Glomerular endothelial cell (primary cell): Measurements from ENCODE around the gene PTK6. TPM values are rescaled to one million over a fixed set of nuclear protein-coding genes. Genes with fewer than 3 reads are reported as not detected.
"Not testable (repeated sequence)": the region's sequence is repeated elsewhere in the genome, so short reads cannot be mapped to it uniquely, and the experiment has no call there.

Source experiments
- DNase-seq: peaks from one replicate; pipeline ENCODE4 v3.0.0-alpha.2; 2011; ENCODE audit warnings: low read depth, low spot score; ENCODE audit errors: extremely low read depth
- total RNA-seq: library from RNA; depleted of rRNA; stranded (reverse); fragments of >200 nt; gene quantifications from 2 replicates; pipeline ENCODE4 v1.2.3, GENCODE V29; 2015

PTK6 gene
- total RNA-seq, 1 donor from 2014 or later, result not detected

DNA sequence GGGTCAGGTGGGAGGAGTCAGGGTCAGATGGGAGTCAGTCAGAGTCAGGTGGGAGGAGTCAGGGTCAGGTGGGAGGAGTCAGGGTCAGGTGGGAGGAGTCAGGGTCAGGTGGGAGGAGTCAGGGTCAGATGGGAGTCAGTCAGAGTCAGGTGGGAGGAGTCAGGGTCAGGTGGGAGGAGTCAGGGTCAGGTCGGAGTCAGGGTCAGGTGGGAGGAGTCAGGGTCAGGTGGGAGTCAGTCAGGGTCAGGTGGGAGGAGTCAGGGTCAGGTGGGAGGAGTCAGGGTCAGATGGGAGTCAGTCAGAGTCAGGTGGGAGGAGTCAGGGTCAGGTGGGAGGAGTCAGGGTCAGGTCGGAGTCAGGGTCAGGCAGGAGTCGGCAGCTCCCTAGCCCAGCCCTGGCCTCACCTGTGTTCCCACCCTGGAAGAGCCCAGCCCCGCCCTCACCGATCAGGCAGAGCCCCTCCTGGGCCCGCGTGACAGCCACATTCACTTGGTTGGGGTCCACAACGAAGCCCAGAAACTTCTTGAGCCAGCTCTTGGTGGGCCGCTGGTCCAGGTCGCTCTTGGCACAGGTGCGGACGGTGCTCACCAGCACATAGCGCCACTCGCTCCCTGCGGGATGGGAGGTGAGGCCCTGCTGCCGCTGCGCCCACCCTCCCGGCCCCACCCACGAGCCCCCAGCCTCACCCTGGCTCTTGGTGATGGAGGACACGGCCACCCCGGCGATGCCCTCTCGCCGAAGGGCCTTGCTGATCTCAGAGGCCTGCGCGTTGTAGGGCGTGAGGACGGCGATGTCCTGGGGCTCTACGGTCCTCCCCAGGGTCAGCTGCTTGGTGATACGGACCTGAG lies 22.5 kb upstream of the PTK6 start:
- DNase-seq, result not testable (repeated sequence)

DNA sequence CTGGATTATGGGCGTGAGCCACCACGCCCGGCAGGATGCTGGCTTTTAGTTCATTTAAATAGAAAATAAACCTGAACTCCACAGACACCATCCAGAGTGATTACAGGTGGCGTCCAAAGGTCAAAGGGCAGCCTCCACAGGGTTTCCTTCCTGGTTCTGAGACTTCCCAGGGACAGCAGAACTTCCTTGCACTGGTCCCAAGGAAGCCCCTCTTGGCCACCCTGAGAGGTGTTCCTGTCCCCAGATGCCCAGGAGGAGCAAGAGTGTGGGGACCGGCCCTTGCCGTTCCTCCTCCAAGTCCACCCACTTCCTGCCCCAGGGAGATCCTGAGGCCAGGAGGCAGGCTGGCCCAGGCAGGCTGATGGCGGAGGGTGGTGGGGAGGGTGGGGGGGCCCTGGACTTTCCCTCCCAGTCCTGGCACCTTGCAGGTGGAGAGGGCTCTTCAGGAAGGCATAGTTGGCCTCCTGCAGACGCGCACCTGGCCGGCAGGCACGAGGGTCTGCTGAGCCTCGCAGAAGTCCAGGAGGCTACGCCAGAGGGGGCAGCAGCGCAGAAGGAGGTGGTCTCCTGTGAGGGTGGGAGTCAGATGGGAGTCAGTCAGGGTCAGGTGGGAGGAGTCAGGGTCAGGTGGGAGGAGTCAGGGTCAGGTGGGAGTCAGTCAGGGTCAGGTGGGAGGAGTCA lies 21.8 kb upstream of the PTK6 start:
- no peak for DNase-seq

DNA sequence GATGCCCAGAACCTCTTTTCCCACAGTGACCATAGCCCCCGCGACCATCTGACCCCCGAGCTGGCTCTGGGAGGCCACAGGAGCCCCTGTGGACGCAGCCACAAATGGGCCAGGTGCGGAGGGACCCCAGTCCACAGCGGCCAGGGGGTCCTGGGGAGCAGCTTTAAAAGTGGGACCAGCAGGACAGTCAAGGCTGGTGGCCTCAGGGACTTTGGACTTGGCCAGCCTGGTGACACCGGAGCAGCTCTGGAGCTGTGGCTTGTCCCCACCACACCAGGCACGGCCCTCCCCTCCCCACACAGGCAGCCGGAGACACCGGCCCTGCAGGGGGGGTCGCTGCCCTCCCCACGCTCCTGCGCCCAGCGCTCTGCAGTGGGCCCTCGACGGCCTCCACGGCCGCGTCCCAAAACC lies 20.3 kb upstream of the PTK6 start:
- DNase-seq, result no peak

DNA sequence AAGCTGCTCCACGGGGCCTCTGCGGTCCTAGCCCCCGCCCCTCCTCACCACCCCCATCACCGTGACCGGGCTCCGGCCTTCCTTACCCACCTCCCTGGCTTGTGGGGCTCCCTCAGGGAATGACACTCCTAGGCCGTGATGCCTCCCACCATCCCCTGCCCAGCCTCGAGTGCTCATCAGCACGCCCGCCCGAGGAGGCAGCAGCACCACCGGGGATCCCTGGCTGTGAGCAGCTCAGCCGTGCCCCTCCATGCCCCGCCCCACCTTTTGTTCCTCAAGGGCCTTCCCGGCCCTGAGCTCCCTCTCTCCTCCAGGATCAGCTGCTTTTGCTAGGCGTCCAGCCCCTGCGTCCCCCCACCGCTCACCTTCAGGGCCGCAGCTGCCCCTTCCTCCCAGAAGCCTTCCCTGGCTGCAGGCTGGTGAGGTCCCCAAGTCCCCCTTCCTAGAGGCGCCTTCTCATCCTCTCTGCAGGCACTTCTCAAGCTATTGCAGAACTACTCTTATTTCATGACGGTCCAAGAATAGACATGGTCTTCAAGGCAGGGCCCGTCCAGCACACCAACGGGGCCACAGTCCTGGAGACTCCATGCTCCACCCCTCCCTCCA lies 19.8 kb upstream of the PTK6 start:
- DNase-seq, result no peak

DNA sequence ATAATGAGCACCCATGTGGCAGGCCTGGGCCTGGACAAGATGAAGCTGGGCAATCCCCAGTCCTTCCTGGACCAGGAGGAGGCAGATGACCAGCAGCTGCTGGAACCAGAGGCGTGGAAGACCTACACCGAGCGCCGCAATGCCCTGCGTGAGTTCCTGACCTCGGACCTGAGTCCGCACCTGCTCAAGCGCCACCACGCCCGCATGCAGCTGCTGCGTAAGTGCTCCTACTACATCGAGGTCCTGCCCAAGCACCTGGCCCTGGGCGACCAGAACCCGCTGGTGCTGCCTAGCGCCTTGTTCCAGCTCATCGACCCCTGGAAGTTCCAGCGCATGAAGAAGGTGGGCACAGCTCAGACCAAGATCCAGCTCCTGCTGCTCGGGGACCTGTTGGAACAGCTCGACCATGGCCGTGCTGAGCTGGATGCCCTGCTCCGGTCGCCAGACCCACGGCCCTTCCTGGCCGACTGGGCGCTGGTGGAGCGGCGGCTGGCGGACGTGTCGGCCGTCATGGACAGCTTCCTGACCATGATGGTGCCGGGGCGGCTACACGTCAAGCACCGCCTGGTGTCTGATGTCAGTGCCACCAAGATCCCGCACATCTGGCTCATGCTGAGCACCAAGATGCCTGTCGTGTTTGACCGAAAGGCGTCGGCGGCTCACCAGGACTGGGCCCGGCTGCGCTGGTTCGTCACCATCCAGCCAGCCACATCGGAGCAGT lies 18.6 kb upstream of the PTK6 start:
- DNase-seq, result no peak

DNA sequence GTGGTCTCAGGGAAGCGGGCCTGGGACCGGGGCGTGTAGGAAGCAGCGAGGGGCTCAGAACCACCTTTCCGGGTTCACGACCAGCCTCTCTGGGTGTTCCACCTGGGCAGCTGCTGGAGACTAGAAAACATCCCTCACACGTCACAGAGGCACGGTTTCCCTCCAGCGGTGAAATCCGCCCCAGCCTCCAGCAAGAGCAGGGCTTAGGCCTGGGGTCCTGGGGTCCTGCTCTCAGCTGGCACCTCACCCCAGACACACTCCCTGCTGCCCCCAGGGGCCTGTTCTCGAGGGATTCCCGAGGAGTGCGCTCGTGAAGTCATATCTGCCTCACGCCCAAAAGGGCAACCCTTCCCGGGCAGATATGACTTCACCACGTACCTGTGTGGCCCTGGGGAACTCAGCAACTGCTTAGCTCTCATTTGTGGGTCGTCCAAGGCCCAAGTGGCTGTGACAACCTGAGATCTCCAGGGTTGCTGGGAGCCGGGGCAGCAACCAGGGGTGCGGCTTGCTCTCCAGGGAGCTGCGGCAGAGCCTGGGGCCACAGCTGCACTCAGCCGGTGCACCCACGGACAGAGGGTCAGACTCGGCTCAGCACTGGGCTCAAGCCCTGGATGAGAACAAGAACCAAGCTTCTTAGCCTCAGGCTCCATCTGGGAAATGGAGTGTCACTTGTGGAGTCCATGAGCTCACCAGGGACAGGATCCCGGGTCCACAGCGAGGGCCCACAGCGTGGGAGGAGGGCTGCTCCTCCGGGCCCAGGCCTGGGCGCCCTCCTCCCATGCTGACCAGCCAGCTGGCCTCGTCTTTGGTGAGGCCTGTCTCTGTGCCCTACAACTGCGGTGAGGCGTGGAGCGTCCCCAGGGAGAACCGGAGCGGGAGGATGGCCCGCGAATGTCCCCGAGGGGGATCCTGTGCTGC lies 17.4 kb upstream of the PTK6 start:
- DNase-seq, result no peak

DNA sequence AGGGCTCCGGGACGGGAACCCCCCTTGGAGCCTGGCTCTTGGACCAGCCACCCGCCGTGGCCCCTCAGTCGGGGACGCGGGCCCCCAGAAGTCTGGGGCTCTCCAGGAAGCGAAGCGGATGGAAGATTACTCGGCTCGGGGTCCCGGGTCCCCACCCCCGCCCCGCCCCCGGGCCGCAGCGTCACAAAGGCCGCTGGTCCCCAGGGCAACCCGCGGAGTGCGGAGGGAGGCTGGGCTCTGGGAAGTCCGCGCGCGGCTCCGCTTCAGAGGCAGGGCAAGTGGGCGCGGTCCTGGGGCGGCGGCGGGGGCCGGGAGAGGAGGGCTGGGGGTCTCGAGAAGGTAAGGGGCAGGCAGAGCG lies 16.7 kb upstream of the PTK6 start, which contains the start of gene FNDC11:
FNDC11 (plus strand) TSS at position 227 of the 358 bp plus-strand sequence. CDS start 1,505 bp downstream, outside the sequence.
- no peak for DNase-seq

DNA sequence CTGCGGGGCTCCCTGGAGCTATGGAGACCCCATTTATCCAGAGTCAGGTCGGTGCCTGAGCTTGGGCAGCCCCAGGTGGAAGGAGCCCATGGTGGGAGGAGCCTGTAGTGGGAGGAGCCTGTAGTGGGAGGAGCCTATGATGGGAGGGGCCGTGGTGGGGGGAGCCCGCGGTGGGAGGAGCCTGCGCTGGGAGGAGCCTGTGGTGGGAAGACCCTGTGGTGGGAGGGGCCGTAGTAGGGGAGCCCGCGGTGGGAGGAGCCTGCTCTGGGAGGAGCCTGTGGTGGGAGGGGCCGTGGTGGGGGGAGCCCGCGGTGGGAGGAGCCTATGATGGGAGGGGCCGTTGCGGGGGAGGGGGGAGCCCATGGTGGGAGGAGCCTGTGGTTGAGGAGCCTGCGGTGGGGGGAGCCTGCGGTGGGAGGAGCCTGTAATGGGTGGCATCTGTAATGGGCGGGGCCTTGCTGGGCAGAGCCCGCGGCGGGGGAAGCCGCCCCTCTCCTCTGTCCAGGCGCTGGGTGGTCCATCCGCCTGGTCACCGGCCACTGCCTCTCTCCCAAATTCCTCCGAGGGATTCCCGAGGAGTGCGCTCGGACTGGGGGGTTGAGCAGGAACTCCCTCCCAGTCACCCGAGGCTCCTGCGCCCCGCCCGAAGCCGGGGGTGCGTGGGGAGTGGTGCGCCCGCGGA lies 16.2 kb upstream of the PTK6 start:
- DNase-seq, result peak; percentile 36

DNA sequence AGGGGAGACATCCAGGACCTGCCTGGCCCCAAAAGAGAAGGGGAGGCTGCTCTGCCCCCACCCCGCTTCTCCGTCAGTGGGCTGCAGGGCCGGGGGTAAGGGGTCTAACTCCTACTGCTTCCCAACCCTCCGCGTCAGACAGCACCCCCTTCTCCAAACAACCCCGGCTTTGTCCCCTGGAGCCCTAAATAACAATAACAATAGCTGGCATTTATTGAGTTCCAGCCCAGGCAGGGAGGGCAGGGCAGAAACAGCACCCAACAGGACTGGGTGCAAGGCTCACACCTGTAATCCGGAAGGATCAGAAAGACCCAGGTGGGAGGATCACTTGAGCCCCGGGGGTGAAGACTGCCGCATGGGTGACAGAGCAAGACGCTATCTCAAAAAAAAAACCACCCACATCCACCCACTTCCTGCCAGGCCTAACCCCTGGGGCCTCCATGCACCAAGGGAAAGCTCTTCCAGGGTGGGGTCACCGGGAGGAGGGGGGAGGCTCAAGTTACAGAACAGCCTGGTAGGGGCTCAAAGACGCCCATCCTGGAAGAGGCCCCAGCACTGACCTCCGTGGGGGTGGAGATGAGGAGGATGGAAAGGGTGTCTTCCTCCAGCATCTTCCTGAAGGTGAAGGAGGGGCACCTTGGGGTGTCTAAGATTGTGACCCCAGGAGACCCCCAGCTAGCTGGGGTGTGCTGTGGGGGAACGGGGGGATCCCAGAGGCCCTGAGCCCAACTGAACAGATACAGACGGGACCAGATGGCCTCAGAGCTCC lies 15.5 kb upstream of the PTK6 start:
- no peak for DNase-seq

DNA sequence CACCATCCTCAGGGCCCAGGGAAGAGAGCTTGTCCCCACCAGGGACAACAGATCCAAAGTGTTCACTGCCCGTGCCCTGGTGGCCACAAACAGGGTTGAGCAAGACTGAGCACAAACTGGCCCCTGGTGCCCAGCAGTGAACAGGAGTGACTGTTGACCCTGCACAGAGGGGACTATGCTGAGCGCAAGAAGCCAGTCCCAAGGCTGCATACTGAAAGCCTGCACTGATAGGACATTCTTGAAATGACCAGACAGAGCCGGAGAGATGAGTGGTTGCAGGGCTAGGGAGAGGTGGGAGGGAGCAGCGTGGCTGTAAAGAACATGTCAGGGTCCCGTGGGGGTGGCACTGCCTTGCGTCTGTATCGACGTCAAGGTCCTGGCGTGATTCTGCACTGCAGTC lies 13.9 kb upstream of the PTK6 start:
- no peak for DNase-seq

DNA sequence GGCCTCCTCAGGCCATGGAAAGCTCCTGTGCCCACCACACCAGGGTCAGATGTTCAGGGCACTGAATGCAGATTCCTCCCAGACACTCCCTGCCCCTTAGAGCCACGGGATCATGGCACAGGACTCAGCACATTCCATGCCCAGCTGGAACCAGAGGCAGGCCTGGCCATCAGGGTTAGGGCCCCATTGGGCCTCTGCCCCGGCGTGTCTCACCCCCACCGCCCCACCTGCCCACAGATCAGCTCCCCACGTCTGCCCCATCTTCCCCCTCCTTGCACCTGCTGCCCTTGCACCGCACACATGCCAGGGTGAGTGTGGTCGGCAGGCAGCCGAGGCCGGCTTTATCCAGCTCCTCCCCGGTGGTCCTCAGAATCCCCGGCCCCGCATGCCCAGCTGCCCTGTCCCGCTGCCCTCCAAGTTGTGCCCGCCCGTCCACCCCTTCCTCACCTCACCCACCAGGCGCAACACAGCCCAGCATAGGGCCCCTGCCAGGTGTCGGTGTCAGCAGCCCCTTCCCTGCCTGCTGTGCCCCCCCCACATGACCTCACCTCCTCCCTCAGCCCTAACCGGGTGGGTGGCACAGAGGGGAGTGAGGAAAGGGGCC lies 12.6 kb upstream of the PTK6 start:
- DNase-seq, result no peak

DNA sequence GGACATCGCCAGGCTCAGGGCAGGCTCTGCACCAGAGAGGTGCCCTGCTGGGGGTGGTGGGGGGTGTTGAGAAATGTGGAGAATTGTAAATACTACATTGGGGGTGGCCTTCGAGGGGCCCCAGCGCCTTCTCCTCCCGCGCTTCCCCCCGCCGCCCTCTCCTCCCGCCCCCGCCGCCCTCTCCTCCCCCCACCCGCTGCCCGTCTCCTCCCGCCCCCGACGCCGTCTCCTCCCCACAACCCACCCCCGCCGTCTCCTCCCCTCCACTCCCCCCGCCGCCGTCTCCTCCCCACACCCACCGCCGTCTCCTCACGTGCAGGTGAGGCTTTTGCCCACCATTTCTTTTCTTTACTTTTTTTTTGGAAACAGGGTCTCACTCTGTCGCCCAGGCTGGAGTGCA lies 11.8 kb upstream of the PTK6 start:
- DNase-seq, result no peak

DNA sequence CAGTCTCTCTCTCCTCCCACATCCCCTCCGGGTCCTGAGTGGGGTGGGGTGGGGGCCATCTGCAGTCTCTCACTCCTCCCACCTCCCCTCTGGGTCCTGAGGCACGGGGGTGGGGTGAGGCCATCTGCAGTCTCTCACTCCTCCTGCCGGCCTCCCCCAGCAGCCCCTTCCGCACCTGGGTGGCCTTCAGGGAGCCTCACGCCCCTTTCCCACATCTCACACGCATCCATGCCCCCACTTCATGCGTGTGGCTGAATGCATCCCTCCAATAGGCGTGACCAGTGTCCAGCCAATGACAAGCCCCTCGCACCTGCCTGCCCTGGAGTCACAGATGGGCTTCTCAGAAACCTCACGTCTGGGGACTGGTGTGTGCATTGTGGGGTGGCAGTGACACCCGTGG lies 11.4 kb upstream of the PTK6 start:
- no peak for DNase-seq

DNA sequence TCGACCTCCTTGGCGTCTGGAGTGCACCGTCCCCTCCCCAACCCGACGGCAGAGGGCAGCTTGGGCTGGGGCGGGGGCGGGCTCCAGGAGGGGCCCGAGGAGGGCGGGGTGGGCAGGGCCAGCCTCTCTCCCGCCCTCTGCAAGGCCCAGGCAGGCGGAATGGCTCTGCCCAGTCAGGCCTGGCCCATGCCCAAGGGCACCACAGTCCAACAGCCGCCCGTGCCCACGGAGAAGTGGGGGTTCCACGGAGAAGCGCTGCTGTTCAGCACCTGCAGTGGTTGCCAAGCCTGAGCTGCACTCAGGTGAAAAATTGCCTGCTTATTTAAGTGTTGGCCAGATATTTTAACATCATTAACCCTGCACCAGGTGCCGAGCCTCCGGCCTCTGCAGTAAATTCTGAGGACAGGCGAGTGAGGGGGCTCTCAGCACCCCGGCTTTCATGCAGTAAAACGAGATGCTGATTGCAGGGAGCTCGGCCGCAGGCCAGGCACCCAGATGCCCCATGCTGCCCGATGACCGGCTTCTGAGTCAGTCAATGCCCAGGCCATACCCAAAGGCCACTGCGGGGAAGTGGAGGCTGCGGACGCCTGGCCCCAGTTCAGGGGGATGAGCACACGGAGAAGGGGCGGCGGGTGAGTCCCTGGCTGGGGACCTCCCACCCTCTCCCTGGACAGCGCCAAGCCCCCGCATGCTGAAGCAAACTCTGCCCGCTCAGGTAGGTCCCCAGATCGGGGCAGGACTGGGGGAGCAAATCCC lies 10.7 kb upstream of the PTK6 start, which contains the start of gene SRMS:
SRMS (minus strand) TSS at position 25 of the 756 bp plus-strand sequence. CDS start 286 bp downstream, outside the sequence.
- DNase-seq, result no peak

DNA sequence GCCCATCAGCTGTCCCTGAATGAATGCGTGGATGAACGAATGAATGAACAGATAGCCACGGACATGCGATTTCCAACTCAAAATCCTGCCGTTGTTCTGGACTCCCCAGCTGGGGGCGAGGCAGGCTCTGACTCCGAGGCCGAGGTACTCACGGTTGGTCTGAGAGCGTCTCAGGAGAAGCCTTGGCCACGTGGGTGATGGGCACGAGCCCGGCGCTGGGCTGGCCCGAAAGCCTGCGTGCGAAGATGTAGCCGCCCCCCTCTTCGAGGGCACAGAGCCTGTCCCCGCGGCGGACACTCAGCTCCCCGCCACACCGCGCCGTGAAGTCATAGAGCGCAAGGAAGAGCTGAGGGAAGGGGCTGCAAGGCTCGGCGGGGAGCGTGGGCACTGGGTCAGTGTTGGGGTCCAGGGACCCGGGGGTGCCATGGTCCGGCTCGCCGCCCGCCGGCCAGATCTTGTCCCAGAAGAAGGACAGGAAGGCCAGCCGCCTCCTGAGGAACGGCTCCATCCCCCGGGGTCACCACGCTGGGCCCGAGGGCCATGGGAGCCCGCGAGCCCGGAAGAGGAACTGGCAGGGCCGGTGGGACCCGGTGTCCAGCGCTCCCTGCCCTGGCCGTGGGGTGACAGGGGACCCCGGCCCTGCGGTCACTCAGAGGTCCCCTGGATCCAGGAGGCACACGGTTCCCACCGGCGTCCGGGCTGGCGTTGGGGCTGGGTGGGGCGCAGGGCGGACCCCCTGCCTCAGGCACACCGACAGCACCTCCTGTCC lies 10.0 kb upstream of the PTK6 start:
- DNase-seq, result no peak

DNA sequence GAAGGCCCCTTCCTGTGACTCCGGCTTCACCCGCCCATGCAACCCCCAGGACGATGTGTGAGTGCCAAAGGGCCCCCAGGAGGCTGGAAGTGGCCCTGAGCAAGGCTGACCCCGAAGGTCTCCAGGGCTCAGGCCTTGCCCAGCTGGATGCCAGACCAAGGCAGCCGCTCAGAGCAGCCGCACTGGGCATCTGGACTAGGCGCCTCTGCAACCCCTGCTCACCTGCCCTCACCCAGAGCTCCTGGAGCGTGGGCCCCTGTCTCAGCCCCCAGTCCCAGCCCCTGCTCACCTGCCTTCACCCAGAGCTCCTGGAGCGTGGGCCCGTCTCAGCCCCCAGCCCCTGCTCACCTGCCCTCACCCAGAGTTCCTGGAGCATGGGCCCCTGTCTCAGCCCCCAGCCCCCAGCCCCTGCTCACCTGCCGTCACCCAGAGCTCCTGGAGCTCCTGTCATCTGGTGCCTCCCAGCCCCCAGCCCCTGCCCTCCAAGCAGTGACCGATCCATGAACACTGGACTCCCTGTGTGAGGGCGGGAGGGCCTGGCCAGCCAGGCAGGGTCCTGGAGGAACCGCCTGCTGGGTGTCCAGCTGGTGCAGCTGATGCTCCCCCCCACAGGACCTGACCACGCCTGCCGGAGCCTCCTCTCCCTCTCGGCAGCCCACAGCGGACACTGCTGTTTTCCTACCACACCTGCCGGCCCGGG lies 9.2 kb upstream of the PTK6 start:
- no peak for DNase-seq
